HG03378 (cell line): Measurements from ENCODE around the gene COL4A5.
"Not testable (repeated sequence)": the region's sequence is repeated elsewhere in the genome, so short reads cannot be mapped to it uniquely, and the experiment has no call there.

ENCODE experiments used
- ATAC-seq: cut with Tn5 transposase; IDR thresholded peaks from one replicate; pipeline ENCODE4 v1.9.1; 2021; ENCODE audit warnings: mild to moderate bottlenecking, moderate library complexity; ENCODE audit not compliant: unreplicated experiment

COL4A5 gene

GRCh38 chrX:108439426-108439942, at the start of gene COL4A5:
COL4A5 (plus strand) TSS chrX:108439838; CDS start chrX:108440126, 288 bp downstream.
- no peak for ATAC-seq

GRCh38 chrX:108390976-108391717, 48.5 kb upstream of the COL4A5 start:
- ATAC-seq: not testable (repeated sequence)

- no peak for ATAC-seq
Measured at GRCh38 chrX:108396188-108396891, 43.3 kb upstream of the COL4A5 start.

GRCh38 chrX:108396986-108397385, 42.7 kb upstream of the COL4A5 start:
- no peak for ATAC-seq

GRCh38 chrX:108397627-108398391, 41.8 kb upstream of the COL4A5 start:
- ATAC-seq: no peak

- no peak for ATAC-seq
Measured at GRCh38 chrX:108399418-108400165, 40.0 kb upstream of the COL4A5 start.

GRCh38 chrX:108412783-108413182, 26.9 kb upstream of the COL4A5 start:
- no peak for ATAC-seq

- no peak for ATAC-seq
Measured at GRCh38 chrX:108415146-108415545, 24.5 kb upstream of the COL4A5 start.

GRCh38 chrX:108415891-108416290, 23.7 kb upstream of the COL4A5 start:
- ATAC-seq: no peak

- no peak for ATAC-seq
Measured at GRCh38 chrX:108417257-108417656, 22.4 kb upstream of the COL4A5 start.

- no peak for ATAC-seq
Measured at GRCh38 chrX:108419401-108419800, 20.2 kb upstream of the COL4A5 start.

- ATAC-seq: no peak
Measured at GRCh38 chrX:108420481-108420880, 19.2 kb upstream of the COL4A5 start.

GRCh38 chrX:108426262-108426661, 13.4 kb upstream of the COL4A5 start:
- no peak for ATAC-seq

- no peak for ATAC-seq
Measured at GRCh38 chrX:108435261-108435660, 4.4 kb upstream of the COL4A5 start.

- no peak for ATAC-seq
Measured at GRCh38 chrX:108437349-108438109, 2.1 kb upstream of the COL4A5 start.

GRCh38 chrX:108438110-108438623, 1.5 kb upstream of the COL4A5 start, which contains the start of gene COL4A6:
COL4A6 (minus strand) TSS chrX:108438422; CDS start chrX:108438196, 226 bp downstream.
- ATAC-seq: no peak

- no peak for ATAC-seq
Measured at GRCh38 chrX:108439961-108440696, 491 bp downstream of the COL4A5 start.

GRCh38 chrX:108442901-108443464, 3.3 kb downstream of the COL4A5 start:
- no peak for ATAC-seq

- ATAC-seq: no peak
Measured at GRCh38 chrX:108447303-108447702, 7.7 kb downstream of the COL4A5 start.
